Large intestine (tissue), 3 donors: ENCODE results near the gene SMIM13. TPM values are rescaled to one million over a fixed set of nuclear protein-coding genes. Genes with fewer than 3 reads are reported as not detected.

Experiments used
- DNase-seq, 2 donors: peaks; one replicate each; pipeline versions ENCODE4 v3.0.0 to v3.0.0-alpha.2; 2013
- H3K27ac ChIP-seq: one replicate; pipeline ENCODE4 v1.5.1; 2013; ENCODE audit warnings: low read length
- H3K27me3 ChIP-seq: 2 replicates; pipeline ENCODE4 v1.6.1; 2013; ENCODE audit warnings: low read length; ENCODE audit not compliant: control insufficient read depth, insufficient read depth
- H3K36me3 ChIP-seq: 2 replicates; pipeline ENCODE4 v1.6.1; 2013; ENCODE audit warnings: low read length; ENCODE audit not compliant: control insufficient read depth, insufficient read depth
- H3K4me1 ChIP-seq: one replicate; pipeline ENCODE4 v1.6.1; 2013; ENCODE audit warnings: low read length; ENCODE audit not compliant: control insufficient read depth, insufficient read depth
- H3K4me3 ChIP-seq: one replicate; pipeline ENCODE4 v1.5.1; 2013; ENCODE audit warnings: low read length
- H3K9me3 ChIP-seq: one replicate; pipeline ENCODE4 v1.6.1; 2013; ENCODE audit warnings: mild to moderate bottlenecking, low read depth, low read length, moderate library complexity; ENCODE audit not compliant: control insufficient read depth
- WGBS: methylation state at CpG from one replicate; pipeline ENCODE4 v1.1.5; 2013; ENCODE audit warnings: low lambda C conversion rate; ENCODE audit not compliant: insufficient coverage; 5-methylcytosine and 5-hydroxymethylcytosine counted together
- polyA plus RNA-seq: library from polyadenylated mRNA; unstranded; fragments of 120-200 nt; gene quantifications from one replicate; pipeline ENCODE4 v1.2.1, GENCODE V29; 2013

The SMIM13 gene
- polyA plus RNA-seq, 1 donor: 13.0 TPM

- Histone ChIP-seq H3K27me3 (no peaks in the 10 kb centered on the region), H3K9me3 (no peaks in the 10 kb centered on the region), H3K4me1 (no peaks in the 10 kb centered on the region), H3K27ac (no peak overlapping the region), H3K4me3 (no peak overlapping the region), H3K36me3 (no peaks in the 10 kb centered on the region)
- DNase-seq: no peak
- WGBS: no CpG with 5 or more reads among the region's 4 CpGs
Observed at GRCh38 chr6:11146117-11146826, 52.6 kb downstream of the SMIM13 start.

GRCh38 chr6:11149551-11149950, 55.9 kb downstream of the SMIM13 start:
- no peaks in the 10 kb centered on the region for H3K4me1 ChIP-seq
- DNase-seq: no peak
- no peaks in the 10 kb centered on the region for H3K36me3 ChIP-seq
- H3K27ac ChIP-seq: no peak overlapping the region
- no peaks in the 10 kb centered on the region for H3K9me3 ChIP-seq
- WGBS: no CpG with 5 or more reads among the region's 3 CpGs
- H3K27me3 ChIP-seq: no peaks in the 10 kb centered on the region
- H3K4me3 ChIP-seq: no peak overlapping the region

- Histone ChIP-seq H3K27me3 (no peaks in the 10 kb centered on the region), H3K4me3 (no peak overlapping the region), H3K36me3 (no peaks in the 10 kb centered on the region), H3K27ac (no peak overlapping the region), H3K4me1 (no peaks in the 10 kb centered on the region), H3K9me3 (no peaks in the 10 kb centered on the region)
- WGBS: no CpG with 5 or more reads among the region's 1 CpG
- no peak for DNase-seq
Observed at GRCh38 chr6:11151488-11151887, 57.9 kb downstream of the SMIM13 start.

GRCh38 chr6:11152581-11152980, 58.9 kb downstream of the SMIM13 start:
- no peak for DNase-seq
- H3K27me3 ChIP-seq: no peaks in the 10 kb centered on the region
- no peaks in the 10 kb centered on the region for H3K4me1 ChIP-seq
- H3K4me3 ChIP-seq: no peak overlapping the region
- H3K27ac ChIP-seq: no peak overlapping the region
- no peaks in the 10 kb centered on the region for H3K9me3 ChIP-seq
- no peaks in the 10 kb centered on the region for H3K36me3 ChIP-seq

- no peak for DNase-seq
- Histone ChIP-seq H3K4me1 (no peaks in the 10 kb centered on the region), H3K27me3 (no peaks in the 10 kb centered on the region), H3K36me3 (no peaks in the 10 kb centered on the region), H3K9me3 (no peaks in the 10 kb centered on the region), H3K27ac (no peak overlapping the region), H3K4me3 (no peak overlapping the region)
- WGBS: 100% methylated on average over 4 of the region's 6 CpGs
Observed at GRCh38 chr6:11153447-11153846, 59.8 kb downstream of the SMIM13 start.

GRCh38 chr6:11155589-11155988, 62.0 kb downstream of the SMIM13 start:
- Histone ChIP-seq H3K9me3 (no peaks in the 10 kb centered on the region), H3K4me1 (no peaks in the 10 kb centered on the region), H3K36me3 (no peaks in the 10 kb centered on the region), H3K4me3 (no peak overlapping the region), H3K27me3 (no peaks in the 10 kb centered on the region), H3K27ac (no peak overlapping the region)
- no peak for DNase-seq

- WGBS: no CpG with 5 or more reads among the region's 1 CpG
- H3K4me3 ChIP-seq: no peak overlapping the region
- no peak for DNase-seq
- H3K9me3 ChIP-seq: no peaks in the 10 kb centered on the region
- no peak overlapping the region for H3K27ac ChIP-seq
- no peaks in the 10 kb centered on the region for H3K36me3 ChIP-seq
- no peaks in the 10 kb centered on the region for H3K27me3 ChIP-seq
- H3K4me1 ChIP-seq: peaks cover 8% of the 10 kb centered on the region
Observed at GRCh38 chr6:11160199-11160598, 66.6 kb downstream of the SMIM13 start.

GRCh38 chr6:11161031-11161956, 67.7 kb downstream of the SMIM13 start:
- no peak for DNase-seq
- Histone ChIP-seq H3K4me1 (peaks cover 8% of the 10 kb centered on the region), H3K27ac (no peak overlapping the region), H3K4me3 (no peak overlapping the region), H3K9me3 (no peaks in the 10 kb centered on the region), H3K27me3 (no peaks in the 10 kb centered on the region), H3K36me3 (no peaks in the 10 kb centered on the region)
- WGBS: 100% methylated on average over 2 of the region's 9 CpGs

- WGBS: no CpG with 5 or more reads among the region's 3 CpGs
- DNase-seq: no peak
- Histone ChIP-seq H3K9me3 (no peaks in the 10 kb centered on the region), H3K4me1 (peaks cover 8% of the 10 kb centered on the region), H3K36me3 (no peaks in the 10 kb centered on the region), H3K4me3 (no peak overlapping the region), H3K27me3 (no peaks in the 10 kb centered on the region), H3K27ac (no peak overlapping the region)
Observed at GRCh38 chr6:11162262-11162661, 68.6 kb downstream of the SMIM13 start.

GRCh38 chr6:11163932-11164331, 70.3 kb downstream of the SMIM13 start:
- no CpG with 5 or more reads among the region's 2 CpGs for WGBS
- H3K36me3 ChIP-seq: no peaks in the 10 kb centered on the region

More at GRCh38 chr6:11163932-11164331, 70.3 kb downstream of the SMIM13 start:
- H3K27ac ChIP-seq: no peak overlapping the region
- H3K4me3 ChIP-seq: no peak overlapping the region
- H3K4me1 ChIP-seq: peaks cover 8% of the 10 kb centered on the region
- H3K9me3 ChIP-seq: no peaks in the 10 kb centered on the region
- DNase-seq: no peak
- no peaks in the 10 kb centered on the region for H3K27me3 ChIP-seq
